HG03045 (cell line): Measurements from ENCODE around the gene LRRC56.

ENCODE experiments used
- ATAC-seq: cut with Tn5 transposase; IDR thresholded peaks from one replicate; pipeline ENCODE4 v1.9.1; 2021; ENCODE audit warnings: mild to moderate bottlenecking, moderate library complexity; ENCODE audit not compliant: unreplicated experiment

LRRC56 gene

DNA sequence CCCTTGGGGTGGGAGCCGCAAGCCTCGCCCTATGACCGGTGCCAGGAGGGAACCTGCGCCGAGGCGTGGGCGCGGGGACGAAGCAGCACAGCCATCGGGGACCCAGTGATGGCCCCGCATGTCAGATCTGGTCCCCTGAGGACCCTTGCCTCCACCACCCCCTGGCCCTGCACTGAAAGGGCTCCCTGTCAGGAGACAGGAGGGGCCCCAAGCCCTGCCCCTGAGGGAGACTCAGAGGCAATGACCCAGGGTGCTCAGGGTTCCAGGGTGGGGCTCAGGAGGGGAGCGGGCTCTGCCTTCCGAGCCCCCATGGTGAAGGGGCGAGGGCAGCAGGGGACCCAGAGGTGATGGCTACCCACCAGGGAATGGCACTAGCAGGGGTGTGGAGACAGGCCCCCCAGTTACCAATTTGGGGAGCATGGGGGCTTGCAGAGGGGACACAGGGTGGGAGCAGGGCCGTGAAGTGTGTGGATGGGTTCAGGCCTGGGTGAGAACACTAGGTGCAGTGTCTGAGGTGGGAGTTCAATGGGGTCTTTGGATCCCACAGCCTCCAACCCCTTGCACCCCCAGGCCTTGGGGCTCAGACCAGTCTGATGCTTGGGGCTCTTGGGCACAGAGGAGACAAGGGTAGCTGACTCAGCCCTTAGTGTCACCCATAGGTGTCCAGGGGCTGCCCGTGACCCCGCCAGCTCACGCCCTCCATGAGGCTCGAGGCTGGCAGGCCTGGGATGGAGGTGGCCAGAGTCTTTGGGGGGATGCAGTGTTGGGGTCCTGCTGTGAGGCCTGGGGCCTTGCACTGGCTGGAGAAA, 499 bp downstream of the LRRC56 start:
- no peak for ATAC-seq

DNA sequence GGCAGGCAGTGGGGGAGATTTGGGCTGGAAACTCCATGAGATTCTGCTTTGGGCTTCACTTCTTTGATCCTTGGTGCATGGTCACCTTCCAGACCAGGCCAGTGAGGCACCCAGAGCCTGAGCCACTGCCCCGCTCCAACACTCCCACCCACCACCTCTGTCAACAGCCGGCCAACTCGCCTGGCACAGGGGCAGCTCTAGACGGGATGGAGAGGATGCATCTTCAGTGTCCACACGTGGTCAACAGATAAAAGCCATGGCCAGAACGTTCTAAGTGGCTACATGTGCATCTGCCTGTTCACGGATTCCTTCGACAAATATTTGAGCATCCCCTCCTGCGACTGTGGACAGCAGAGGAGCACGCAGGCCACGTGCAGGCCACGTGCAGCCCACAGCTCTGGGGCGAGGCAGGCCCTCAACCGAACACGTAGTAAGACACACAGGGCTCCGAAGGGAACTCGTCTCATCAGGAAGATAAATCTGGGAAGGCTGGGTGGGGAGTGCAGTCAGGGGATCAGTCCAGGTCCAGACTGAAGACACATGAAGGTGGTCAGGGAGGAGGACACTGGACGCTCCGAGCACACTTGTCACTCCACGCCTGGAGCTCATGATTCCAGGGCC, 1.2 kb downstream of the LRRC56 start:
- ATAC-seq = no peak

DNA sequence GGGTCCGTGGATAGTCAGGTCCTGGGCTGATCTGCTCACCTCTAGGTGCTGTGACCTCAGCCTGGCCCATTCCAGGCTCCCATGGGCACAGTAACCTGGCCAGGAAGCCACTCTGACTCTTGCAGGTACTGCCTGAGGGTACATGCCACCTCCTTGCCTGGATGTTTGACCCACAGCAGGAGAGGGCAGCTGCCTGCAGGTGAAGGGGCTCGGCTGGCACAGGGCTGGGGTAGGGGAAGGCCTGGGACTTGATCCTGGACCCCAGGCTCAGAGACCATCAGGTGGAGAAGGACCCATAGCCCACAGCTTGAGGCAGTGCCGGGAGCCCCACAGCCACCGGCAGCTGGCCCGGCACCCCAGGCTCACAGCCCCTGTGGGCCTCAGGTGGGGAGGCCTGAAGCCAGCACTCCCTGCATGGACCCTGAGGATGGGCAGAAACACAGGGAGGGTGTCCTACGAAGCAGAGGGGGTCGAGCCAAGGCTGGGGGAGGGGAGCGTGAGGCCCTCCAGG, 2.7 kb downstream of the LRRC56 start:
- ATAC-seq = no peak

DNA sequence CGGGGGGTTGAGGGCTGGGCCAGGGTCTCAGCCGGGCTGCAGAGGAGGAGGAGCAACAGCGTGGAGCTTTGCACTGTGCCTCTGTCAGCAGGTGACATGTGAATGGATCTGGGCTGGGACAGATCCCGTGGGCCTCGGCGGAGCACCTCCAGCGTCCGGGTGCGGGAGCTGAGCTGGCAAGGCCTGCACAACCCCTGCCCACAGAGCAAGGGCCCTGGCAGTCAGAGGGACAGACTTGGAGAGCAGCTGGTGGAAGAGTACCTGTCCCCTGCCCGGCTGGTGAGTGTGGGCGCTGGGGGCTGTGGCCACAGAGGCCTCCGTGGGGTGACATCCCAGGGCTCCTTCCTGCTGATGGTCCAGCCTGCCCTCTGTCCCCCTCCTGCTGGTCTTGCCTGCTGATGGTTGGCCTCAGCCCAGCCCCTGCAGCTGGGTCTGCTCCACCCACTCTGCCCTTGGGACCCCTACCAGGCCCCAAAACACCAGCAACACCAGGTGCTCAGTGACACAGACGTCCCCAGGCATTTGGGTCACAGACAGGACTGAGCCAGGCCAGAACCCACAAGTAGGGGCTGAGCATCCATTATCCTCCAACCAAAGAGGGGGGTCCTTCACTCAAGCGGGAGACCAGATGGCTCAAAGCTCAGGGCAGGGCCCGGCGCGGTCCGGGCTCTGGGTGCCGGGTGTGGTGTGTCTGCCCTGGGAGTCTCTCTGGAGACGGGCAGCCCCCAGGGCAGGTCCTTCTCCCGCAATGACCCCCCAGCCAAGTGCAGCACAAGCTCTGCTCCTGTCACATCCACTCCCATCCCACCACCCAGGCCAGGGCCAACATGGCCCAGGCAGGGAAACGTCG, 3.5 kb downstream of the LRRC56 start:
- no peak for ATAC-seq

DNA sequence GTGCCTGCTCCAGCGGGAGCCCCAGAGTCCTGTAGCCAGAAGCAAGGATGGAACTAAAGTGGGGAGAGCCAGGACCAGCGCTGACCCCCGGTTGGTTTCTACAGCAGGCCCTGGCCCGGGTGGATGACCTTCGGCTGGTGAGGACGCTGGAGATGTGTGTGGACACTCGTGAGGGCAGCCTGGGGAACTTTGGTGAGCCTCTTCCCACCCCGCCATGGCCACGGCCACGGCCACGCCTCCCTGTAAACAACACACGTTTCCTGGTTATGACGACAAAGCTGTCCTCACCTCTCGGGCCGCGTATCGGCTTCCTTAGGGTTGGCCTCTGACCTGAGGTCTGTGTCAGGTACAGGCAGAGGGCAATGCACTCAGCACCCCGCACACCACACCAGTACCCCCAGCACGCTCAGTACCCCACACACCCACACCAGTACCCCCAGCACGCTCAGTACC, 4.1 kb downstream of the LRRC56 start:
- no peak for ATAC-seq

DNA sequence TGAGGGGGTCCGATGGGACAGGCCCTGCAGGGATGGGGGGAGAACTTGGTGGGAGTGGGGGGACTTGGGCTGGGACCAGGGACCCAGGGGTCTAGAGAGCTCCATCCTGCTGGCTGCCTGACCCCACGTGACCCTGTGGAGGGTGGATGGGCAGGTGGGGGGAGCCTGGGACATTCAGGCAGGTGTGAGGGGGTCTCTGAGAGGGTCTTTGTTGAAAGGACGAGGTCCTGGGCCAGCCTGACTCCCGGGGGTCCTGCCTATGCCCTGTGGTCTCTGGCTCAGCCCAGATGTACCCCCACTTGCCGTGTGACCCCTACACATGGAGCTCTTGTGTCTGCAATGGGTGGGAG, 7.5 kb downstream of the LRRC56 start:
- ATAC-seq = no peak

DNA sequence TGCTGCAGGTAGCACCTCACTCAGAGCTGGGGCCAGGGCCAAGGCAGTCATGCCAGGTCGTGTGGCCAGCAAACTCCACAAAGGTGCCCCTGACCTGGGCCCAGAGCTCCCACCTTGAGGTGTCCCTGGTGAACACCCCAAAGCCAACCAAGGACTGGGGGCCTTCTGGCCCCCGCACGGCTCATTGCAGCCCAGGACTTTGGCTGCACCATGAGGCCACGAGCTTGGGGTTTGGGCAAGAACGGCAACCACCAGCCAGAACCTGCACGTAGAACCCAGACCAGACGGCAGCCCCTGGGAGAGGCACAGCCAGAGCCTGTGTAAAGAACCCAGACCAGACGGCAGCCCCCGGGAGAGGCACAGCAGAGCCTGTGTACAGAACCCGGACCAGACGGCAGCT, 7.8 kb downstream of the LRRC56 start:
- no peak for ATAC-seq

DNA sequence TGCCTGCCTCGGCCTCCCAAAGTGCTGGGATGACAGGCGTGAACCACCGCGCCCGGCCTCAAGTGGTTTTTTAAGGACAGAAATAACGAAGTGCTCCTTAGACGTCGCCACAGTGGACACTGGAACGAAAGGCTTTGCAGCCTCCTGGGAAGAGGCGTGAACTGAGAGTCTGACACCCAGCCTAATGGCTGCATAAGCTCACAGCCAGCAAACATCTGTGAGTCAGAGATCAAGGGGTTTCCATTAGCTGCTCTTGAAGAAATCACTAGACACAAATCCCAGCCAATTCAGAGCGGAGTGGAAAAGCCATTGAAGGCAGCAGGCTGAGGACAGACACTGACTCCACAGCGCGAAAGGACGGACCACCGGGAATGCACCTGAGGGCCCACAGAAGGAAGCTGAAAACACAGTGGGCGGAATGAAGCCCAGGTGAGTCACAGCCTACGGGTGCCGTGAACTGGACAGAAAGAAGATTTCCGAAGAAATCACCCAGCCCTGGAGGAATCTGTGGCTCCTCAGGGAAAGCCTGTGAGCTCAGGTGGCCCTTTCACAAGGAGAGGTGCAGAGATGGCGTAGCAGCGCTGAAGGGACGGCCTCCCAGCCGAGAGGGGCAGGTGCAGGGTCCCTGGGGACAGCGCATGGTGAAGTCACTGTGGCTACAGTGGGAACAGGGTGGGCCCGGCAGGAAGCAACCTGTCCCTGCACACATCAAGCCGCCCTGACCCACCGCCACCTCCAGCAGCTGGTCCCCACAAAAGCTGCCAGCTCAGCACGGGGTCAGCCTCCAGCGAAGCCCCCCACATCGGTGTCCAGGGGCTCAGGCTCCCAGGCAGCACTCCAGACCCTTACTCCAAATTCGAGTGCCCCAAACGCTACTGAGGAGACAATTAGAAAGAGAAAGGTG, 11.6 kb downstream of the LRRC56 start:
- ATAC-seq = no peak

DNA sequence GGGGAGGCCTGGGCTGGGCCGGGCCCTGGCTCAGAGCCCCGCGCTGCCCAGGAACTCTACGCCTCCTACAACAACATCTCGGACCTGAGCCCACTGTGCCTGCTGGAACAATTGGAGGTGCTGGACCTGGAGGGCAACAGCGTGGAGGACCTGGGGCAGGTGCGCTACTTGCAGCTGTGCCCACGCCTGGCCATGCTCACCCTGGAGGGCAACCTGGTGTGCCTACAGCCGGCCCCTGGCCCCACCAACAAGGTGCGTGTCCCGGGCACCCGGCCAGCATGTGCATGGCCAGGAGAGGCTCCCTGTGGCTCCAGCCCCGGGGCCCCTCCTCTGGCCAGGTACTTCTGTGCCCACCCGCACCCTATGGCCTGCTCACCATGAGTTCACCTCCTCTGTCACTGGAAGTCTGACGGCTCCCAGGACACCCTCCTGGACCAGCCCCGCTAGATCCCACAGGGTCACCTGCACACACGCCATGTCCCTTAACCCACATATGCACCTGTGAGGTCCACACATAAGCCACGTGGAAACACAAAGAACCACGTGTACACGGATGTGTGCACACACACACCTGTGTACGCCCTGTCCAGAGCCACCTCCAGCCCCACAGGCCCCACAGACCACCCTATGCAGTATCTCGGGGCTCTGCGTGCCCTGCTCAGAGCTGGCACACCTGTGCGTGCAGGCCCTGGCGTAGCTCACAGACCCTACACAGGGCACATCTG, 12.9 kb downstream of the LRRC56 start:
- no peak for ATAC-seq

DNA sequence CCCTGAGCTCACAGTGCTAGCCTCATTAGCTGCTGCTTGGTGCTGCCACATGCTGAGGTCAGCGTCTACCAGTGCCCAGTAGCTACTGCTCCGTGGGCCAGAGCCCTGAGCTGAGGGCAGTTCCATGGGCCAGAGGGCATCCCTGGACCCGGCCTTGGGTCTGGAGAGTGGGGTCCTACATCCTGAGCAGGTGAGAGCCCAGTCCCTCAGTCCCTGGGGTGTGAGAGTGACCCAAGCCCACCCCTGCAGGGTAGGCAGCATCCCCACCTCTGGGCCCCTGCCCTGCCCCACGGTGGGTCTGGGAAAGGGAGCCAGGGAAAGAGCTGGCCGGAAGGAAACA, 13.4 kb downstream of the LRRC56 start:
- no peak for ATAC-seq

DNA sequence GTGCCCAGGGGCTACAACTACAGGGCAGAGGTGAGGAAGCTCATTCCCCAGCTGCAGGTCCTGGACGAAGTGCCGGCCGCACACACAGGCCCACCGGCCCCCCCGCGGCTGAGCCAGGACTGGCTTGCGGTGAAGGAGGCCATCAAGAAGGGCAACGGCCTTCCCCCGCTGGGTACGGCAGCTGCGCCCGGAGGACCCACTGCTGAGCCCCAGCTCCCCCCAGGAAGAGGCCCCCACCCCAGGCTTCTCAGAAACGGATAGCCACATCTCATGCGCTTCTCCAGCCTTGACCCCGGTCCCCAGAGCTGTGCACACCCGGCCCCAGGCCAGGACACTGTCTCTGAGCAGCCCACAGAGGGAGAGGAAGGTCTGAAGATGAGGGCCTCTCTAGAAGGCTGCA, 13.8 kb downstream of the LRRC56 start:
- no peak for ATAC-seq

DNA sequence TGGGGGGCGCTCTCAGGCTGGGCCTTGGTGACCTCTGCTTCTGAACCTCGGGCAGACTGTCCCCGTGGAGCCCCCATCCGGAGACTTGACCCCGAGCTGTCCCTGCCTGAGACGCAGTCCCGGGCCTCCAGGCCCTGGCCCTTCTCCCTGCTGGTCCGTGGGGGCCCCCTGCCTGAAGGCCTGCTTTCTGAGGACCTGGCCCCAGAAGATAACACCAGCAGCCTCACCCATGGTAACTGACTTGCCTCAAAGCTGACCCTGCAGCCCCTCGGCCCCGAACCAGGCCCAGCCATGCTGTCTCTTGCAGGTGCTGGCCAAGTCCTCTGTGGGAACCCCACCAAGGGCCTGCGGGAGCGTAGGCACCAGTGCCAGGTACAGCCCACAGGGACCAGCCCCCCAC, 14.3 kb downstream of the LRRC56 start:
- ATAC-seq = no peak

DNA sequence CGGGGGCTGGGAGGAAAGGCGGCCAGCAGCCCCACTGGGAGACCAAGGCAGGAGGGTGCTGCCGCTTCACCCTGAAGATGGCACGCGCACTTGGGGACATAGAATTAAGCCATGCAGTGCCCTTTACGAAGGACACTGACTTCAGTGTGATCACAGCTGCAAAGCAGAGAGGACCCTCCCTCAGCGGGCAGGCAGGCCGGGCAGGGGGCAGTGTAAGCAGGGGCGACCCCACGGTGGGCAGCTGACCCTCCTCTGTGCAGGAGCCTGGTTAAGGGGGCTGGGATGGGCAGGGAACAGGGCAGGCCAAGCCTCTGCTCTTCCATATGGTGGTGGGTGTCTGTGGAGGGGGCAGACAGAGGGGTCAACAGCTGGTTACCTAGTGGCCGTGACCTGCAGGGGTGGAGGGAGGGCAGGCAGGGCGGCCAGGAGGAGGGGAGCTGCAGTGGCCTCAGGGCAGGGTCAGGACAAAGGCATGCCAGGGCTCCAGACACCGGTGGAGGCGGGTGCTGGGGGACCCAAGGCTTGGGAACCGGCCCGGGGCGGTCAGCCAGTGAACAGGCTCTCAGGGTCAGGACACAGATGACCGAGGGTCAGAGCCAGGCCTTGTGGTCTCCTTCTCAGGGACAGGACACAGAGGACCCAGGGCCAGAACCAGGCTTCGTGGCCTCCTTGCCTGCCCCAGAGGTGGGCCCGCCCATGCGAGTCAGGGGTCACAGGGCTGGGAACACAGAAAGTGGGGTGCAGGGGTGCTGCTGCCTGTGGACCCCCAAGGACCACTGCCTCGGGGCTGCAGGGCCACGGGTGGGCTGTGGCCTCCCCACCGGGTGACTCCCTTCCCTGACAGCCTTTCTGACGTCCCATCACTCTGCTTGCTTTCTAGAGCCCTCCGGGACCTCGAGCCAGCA, 16.0 kb downstream of the LRRC56 start:
- ATAC-seq = no peak

DNA sequence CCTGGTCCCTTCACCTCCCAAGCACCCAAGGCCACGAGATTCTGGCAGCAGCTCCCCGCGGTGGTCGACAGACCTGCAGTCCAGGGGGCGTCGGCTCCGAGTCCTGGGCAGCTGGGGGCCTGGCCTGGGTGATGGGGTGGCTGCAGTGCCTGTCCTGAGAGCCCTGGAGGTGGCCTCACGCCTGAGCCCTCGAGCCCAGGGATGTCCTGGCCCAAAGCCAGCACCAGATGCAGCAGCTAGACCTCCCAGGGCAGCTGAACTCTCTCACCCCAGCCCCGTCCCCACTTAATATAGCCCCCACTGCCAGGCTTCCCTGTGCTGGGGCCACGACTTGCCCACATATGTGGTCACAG, 16.6 kb downstream of the LRRC56 start:
- no peak for ATAC-seq

DNA sequence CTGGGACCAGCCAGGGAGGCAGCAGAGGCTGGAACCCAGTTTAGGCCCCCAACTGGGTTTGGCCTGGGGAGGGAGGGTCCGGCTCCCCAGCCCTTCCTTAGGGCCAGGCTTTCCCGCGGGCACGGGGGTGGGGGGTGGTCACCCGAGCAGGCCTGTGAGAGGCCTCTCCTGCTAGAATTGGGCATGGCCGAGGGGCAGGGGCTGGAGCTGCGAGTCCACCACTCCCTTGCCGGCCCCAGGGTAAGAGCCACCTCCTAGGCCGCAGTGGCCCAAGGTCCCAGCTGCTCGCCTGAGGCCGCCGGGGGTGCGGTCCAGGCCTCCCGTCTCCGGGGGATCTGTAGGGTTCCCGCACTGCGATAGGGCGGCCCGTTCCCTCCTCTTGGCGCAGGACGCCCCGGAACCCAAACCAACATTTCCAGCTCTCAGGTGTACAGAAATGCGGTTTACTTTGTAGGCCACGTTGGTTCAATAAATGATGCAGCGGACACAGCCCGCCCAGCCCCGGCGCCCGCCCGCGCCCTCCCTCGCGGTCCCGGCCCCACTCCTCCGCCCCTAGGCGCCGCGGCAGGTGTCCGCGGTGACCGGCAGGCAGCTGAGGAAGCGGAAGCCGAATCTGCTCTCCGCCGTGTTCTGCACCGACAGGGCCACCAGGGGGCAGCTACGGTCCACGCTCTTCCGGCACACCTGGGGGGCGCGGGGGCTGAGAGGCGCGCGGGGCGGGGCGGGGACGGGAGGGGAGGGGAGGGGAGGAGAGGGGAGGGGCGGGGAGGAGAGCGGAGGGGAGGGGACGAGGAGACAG, 17.3 kb downstream of the LRRC56 start:
- no peak for ATAC-seq

DNA sequence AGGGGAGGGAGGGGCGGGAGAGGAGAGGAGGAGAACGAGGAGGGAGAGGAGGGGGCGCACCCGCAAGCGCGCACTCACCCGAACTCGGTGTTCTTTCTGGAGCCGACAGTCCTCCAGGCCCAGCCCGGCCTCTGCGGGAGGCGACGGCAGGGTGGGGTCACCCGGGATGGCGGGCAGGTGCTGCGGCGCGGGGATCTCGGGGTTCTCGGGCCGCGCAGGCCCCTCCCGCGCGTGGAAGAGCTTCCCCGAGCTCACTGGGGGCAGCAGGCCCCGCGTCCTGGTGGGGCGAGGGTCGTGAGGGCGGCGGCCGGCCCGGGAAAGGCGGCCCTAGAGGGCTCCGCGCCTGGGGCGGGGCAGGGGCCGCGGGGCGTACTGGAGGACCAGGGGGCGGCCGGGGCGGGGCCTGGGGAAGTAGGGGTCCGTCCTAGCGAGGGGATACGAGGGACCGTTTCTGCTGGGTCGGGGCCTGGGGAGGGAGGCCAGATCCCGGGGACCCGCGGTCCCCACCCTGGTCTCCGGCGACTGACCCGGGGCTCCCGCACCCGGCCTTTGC, 18.0 kb downstream of the LRRC56 start:
- ATAC-seq = no peak

DNA sequence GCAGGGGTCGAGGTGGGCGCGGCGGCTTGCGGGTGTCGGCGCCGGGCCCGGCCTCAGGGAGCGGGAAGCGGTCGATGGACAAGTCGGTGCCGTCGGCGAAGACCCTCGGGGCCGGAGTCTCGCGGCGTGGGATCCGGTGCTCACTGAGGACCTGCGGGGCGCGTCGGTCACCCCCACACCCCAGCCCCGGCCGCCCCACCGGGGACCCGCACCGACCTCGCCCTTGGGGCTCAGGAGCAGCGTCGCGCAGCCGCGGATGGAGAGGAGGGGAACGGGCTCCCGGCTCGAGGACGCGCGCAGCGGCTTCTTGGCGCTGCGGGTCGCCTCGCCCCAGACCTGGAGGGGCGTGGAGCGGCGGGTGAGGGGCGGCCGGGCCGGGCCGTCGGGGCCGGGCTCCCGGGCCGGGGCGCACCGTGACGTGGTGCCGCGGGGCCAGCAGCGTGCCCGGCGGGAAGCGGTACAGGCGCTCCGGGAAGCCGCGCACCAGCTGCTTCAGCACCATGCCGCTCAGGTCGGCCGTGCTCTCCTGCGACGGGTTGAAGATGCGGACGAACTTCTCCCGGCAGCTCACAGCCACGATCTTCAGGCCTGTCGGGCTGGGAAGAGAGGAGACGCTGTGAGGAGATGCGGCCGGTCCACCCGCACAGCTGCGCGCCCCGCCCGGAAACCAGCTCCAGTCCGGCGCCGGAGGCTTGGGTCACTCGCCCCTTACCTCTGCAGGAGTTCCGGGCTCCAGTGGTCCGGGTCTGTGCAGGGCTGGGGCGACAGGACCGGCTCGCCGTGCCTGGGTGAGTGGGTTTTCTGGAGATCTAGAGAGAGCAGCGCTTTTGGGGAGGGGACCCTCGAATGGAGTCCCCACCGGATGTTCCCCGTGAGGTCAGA, 18.7 kb downstream of the LRRC56 start:
- no peak for ATAC-seq
